GM18526 (cell line): ENCODE data around the gene OPRL1.

Source experiments
- POLR2A ChIP-seq: IDR thresholded peaks from 3 replicates; pipeline ENCODE4 v1.6.1; 2011; ENCODE audit not compliant: insufficient read length; ENCODE audit errors: extremely low read depth

Gene OPRL1

GRCh38 chr20:64050261-64051032, 29.4 kb upstream of the OPRL1 start:
- no peak for TF ChIP-seq POLR2A

GRCh38 chr20:64051033-64051452, 28.8 kb upstream of the OPRL1 start:
- TF ChIP-seq POLR2A: no peak

- TF ChIP-seq POLR2A: no peak
These were observed 28.1 kb upstream of the OPRL1 start for GRCh38 chr20:64051561-64052325.

GRCh38 chr20:64052326-64052722, 27.6 kb upstream of the OPRL1 start:
- no peak for TF ChIP-seq POLR2A

- no peak for TF ChIP-seq POLR2A
These were observed 26.7 kb upstream of the OPRL1 start for GRCh38 chr20:64052987-64053840.

GRCh38 chr20:64053841-64054661, 25.8 kb upstream of the OPRL1 start:
- no peak for TF ChIP-seq POLR2A

GRCh38 chr20:64055396-64055892, 24.4 kb upstream of the OPRL1 start:
- TF ChIP-seq POLR2A: no peak

GRCh38 chr20:64055893-64056638, 23.8 kb upstream of the OPRL1 start:
- no peak for TF ChIP-seq POLR2A

- no peak for TF ChIP-seq POLR2A
These were observed 23.3 kb upstream of the OPRL1 start for GRCh38 chr20:64056639-64056888.

- no peak for TF ChIP-seq POLR2A
These were observed 22.8 kb upstream of the OPRL1 start for GRCh38 chr20:64056889-64057627.

GRCh38 chr20:64057628-64058498, 22.0 kb upstream of the OPRL1 start:
- TF ChIP-seq POLR2A: no peak

- no peak for TF ChIP-seq POLR2A
These were observed 21.3 kb upstream of the OPRL1 start for GRCh38 chr20:64058536-64058935.

GRCh38 chr20:64062276-64062595, 17.6 kb upstream of the OPRL1 start:
- no peak for TF ChIP-seq POLR2A
